GM12891 (cell line): ENCODE data around the gene AXIN1.

Experiments
- PAX5 ChIP-seq: IDR thresholded peaks from 2 replicates; pipeline ENCODE4 v1.6.1; 2011; ENCODE audit warnings: low read length, moderate library complexity, mild to moderate bottlenecking; ENCODE audit not compliant: insufficient read depth, severe bottlenecking
- POLR2A ChIP-seq: IDR thresholded peaks from 2 replicates; pipeline ENCODE4 v1.6.1; 2011; ENCODE audit warnings: low read depth, low read length, control low read depth
- POLR2AphosphoS5 ChIP-seq: IDR thresholded peaks from 2 replicates; pipeline ENCODE4 v1.6.1; 2011; ENCODE audit warnings: low read depth, low read length, control low read depth
- POU2F2 ChIP-seq: IDR thresholded peaks from 2 replicates; pipeline ENCODE4 v1.6.1; 2011; ENCODE audit warnings: low read depth, mild to moderate bottlenecking, control low read depth, low read length, moderate library complexity
- SPI1 ChIP-seq: IDR thresholded peaks from 2 replicates; pipeline ENCODE4 v1.6.1; 2011; ENCODE audit warnings: low read depth, low read length, control low read depth
- TAF1 ChIP-seq: IDR thresholded peaks from 2 replicates; pipeline ENCODE4 v1.6.1; 2011; ENCODE audit warnings: low read depth, low read length, control low read depth

GRCh38 chr16:375927-376816 is 23.6 kb upstream of the AXIN1 start:
- TF ChIP-seq POLR2A: no peak
- TF ChIP-seq POLR2AphosphoS5: no peak
- TF ChIP-seq TAF1: no peak
- no peak for TF ChIP-seq SPI1
- no peak for TF ChIP-seq POU2F2
- TF ChIP-seq PAX5: no peak
